Measurements from ENCODE around the gene AMFR.

AMFR gene

GRCh38 chr16:56424791-56425438, 430 bp downstream of the AMFR start:
- peak in 8 of 10 donors; percentile 9 to 87 (median 28) for DNase-seq
- intact Hi-C loops (cut with DNase I): loop anchor here (5.0 kb wide), 1 partner anchor 478 kb away; no protein-coding TSS in a partner anchor

- no peak for DNase-seq
- intact Hi-C loops (cut with DNase I): no loop called here
These were observed 961 bp downstream of the AMFR start for GRCh38 chr16:56424404-56424764.

- no peak for DNase-seq
- intact Hi-C loops (cut with DNase I): no loop called here
These were observed 1.6 kb downstream of the AMFR start for GRCh38 chr16:56423584-56424403.

- intact Hi-C loops (cut with DNase I): no loop called here
- no peak for DNase-seq
These were observed 2.4 kb downstream of the AMFR start for GRCh38 chr16:56422896-56423441.

- intact Hi-C loops (cut with DNase I): no loop called here
- DNase-seq: no peak
These were observed 3.2 kb downstream of the AMFR start for GRCh38 chr16:56421976-56422669.

GRCh38 chr16:56421313-56421712, 4.0 kb downstream of the AMFR start:
- intact Hi-C loops (cut with DNase I): no loop called here
- DNase-seq: no peak

GRCh38 chr16:56420613-56421012, 4.7 kb downstream of the AMFR start:
- DNase-seq: no peak
- intact Hi-C loops (cut with DNase I): no loop called here

GRCh38 chr16:56419740-56420548, 5.4 kb downstream of the AMFR start:
- intact Hi-C loops (cut with DNase I): no loop called here
- no peak for DNase-seq

GRCh38 chr16:56417138-56417537, 8.2 kb downstream of the AMFR start:
- no peak for DNase-seq
- intact Hi-C loops (cut with DNase I): no loop called here

- intact Hi-C loops (cut with DNase I): no loop called here
- no peak for DNase-seq
These were observed 9.5 kb downstream of the AMFR start for GRCh38 chr16:56415875-56416274.

- intact Hi-C loops (cut with DNase I): no loop called here
- DNase-seq: no peak
These were observed 11.0 kb downstream of the AMFR start for GRCh38 chr16:56414366-56414765.

GRCh38 chr16:56413381-56413780, 12.0 kb downstream of the AMFR start:
- intact Hi-C loops (cut with DNase I): no loop called here
- no peak for DNase-seq

GRCh38 chr16:56411624-56412023, 13.7 kb downstream of the AMFR start:
- no peak for DNase-seq
- intact Hi-C loops (cut with DNase I): no loop called here

- DNase-seq: no peak
- intact Hi-C loops (cut with DNase I): no loop called here
These were observed 14.2 kb downstream of the AMFR start for GRCh38 chr16:56411123-56411522.

GRCh38 chr16:56409195-56409594, 16.1 kb downstream of the AMFR start:
- no peak for DNase-seq
- intact Hi-C loops (cut with DNase I): no loop called here

- intact Hi-C loops (cut with DNase I): no loop called here
These were observed 16.8 kb downstream of the AMFR start for GRCh38 chr16:56408379-56409098.

GRCh38 chr16:56405977-56406672, 19.2 kb downstream of the AMFR start:
- DNase-seq: no peak
- intact Hi-C loops (cut with DNase I): no loop called here

More at GRCh38 chr16:56408379-56409098, 16.8 kb downstream of the AMFR start:
- no peak for DNase-seq

- intact Hi-C loops (cut with DNase I): no loop called here
- no peak for DNase-seq
These were observed 23.9 kb downstream of the AMFR start for GRCh38 chr16:56401482-56401881.

GRCh38 chr16:56400458-56400857, 24.9 kb downstream of the AMFR start:
- intact Hi-C loops (cut with DNase I): no loop called here
- DNase-seq: no peak
